T-helper 1 cell treated with Interleukin-12 subunit alpha and Interleukin-12 subunit beta and Interleukin-4 antibody, amounts not matched to agents 30 ng/mL and 1 ng/mL, for 36 hours (primary cell): ENCODE results near the gene EFEMP2. TPM values are rescaled to one million over a fixed set of nuclear protein-coding genes. Genes with fewer than 3 reads are reported as not detected.

Experiments
- intact Hi-C: fragments of 100-400 bp; cut with micrococcal nuclease; formaldehyde crosslinking; loops from one replicate; pipeline ENCODE4 v1.15.1; 2024
- total RNA-seq: library from RNA; stranded (reverse); gene quantifications from 2 replicates; pipeline ENCODE4 v1.2.3, GENCODE V29; 2022

EFEMP2 gene
- total RNA-seq, 1 donor from 2014 or later = 7.2 TPM

- intact Hi-C loops = no loop called here
Observed at GRCh38 chr11:65885808-65886536, 13.4 kb upstream of the EFEMP2 start.

DNA sequence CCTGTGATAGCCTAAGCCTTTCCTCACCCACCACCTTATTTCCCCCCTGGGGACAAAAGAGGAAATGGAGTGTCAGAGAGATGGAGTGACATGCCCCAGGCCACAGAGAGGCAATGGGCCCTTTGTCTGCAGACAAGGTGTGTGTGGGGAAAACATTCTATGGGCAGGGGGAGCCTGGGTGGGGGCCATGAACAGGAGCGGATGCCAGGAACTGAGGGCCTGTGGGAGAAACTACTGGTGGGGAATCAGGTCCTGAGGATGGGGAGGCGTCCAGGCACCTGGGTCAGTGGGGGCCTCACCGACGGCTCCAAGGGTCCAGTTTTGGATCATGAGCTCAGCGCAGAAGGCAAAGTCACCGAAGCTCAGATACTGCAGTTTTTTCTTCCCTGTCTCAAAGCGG, 12.6 kb upstream of the EFEMP2 start:
- intact Hi-C loops = no loop called here

GRCh38 chr11:65884716-65885092, 12.1 kb upstream of the EFEMP2 start:
- intact Hi-C loops = loop anchor here (1.0 kb wide), 3 partner anchors 25 to 138 kb away; no protein-coding TSS in a partner anchor

DNA sequence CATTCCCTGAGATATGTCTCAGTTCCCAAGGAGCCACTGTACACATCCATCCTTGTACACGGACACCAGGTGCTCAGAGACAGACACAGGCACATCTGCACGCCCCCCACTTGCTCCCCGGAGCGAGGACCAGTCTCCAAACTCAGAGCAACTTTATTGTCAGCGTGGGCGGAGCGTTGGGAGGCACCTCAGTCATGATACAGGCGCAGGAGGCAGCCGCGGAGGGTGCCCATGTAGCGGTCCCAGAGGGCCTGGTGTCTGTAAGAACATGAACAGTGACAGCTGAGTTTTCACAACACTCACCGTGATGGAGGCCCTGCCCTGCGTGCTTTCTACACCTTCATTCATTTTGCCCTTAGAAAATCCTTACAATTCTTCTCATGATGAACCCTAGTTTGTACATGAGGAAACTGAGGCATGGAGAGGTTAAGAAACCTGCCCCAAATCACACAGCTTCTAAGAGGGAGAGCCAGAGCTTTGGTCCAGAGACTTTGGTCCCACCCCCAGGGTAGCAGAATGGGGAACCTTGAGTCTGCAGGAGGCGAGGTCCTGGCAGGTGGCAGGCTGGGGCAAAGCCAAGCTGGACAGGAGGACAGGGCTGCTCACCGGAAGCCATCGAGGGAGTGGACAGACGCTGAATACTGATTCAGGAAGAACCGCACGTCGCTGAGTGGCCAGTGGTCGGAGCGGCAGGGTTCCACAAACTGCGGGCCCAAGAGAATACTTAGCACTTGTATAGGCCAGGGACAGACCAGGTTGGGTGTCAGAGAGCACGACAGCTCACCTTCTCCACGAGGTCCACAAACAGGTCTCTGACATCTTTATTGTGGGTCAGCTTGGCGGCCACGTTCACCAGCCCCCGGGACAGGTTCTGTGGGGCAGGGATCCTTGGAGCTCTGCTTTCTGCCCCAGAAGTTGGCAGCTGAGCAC, 11.5 kb upstream of the EFEMP2 start:
- intact Hi-C loops = loop anchor here (1.0 kb wide), 3 partner anchors 25 to 138 kb away; no protein-coding TSS in a partner anchor

DNA sequence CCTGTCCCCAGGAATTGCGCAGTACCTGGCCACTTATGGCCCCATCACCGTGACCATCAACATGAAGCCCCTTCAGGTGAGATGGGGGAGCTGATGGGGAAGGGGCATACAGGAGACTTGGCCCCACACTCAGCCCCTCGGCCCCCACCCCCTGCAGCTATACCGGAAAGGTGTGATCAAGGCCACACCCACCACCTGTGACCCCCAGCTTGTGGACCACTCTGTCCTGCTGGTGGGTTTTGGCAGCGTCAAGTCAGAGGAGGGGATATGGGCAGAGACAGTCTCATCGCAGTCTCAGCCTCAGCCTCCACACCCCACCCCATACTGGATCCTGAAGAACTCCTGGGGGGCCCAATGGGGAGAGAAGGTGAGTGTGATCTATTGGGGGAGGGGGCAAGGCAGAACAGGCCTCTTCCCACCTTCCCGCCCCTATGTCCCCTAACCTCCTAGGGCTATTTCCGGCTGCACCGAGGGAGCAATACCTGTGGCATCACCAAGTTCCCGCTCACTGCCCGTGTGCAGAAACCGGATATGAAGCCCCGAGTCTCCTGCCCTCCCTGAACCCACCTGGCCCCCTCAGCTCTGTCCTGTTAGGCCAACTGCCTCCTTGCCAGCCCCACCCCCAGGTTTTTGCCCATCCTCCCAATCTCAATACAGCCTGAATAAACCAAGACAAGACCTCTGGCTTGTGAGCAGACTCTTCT, 10.6 kb upstream of the EFEMP2 start:
- intact Hi-C loops = no loop called here

DNA sequence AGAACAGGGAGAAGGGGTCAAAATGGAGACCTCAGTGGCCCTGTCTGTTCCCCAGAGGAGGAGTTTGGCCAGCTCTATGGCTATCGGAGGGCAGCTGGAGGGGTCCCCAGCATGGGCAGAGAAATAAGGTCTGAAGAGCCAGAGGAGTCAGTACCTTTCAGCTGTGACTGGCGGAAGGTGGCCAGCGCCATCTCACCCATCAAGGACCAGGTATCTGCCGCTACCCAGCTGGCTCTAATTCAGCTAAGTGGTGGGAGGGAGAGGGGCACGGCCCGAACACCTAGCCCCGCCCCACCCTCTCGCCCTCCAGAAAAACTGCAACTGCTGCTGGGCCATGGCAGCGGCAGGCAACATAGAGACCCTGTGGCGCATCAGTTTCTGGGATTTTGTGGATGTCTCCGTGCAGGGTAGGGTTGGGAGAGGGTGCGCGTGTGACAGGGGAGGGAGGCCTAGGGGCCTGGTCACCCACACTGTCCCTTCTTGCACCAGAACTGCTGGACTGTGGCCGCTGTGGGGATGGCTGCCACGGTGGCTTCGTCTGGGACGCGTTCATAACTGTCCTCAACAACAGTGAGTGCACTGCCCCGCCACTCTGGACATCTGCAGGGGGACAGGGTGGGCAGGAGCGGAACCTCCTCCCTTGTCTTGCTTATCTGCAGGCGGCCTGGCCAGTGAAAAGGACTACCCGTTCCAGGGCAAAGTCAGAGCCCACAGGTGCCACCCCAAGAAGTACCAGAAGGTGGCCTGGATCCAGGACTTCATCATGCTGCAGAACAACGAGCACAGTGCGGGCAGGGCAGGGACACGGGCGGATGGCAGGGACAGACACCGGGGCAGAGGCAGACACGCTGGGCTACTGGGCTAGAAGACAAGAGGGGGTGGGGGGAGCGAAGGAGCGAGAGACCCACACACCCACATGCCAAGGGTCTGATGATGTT, 9.8 kb upstream of the EFEMP2 start:
- intact Hi-C loops = no loop called here

- intact Hi-C loops = no loop called here
Observed at GRCh38 chr11:65880844-65881421, 8.3 kb upstream of the EFEMP2 start.

DNA sequence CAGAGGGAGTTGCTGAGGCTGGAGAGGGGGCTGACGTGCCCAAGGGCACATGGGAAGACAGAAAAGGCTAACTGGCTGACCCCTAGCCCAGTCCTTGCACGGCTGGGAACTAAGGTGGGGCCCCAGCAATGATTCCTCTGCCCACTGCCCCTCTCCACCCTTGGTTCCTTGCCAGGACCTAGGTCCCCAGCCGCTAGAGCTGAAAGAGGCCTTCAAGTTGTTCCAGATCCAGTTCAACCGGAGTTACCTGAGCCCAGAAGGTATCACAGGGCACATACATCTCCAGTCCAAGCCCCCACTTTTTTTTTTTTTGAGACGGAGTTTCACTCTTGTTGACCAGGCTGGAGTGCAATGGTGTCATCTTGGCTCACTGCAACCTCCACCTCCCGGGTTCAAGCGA, 7.4 kb upstream of the EFEMP2 start:
- intact Hi-C loops = no loop called here

DNA sequence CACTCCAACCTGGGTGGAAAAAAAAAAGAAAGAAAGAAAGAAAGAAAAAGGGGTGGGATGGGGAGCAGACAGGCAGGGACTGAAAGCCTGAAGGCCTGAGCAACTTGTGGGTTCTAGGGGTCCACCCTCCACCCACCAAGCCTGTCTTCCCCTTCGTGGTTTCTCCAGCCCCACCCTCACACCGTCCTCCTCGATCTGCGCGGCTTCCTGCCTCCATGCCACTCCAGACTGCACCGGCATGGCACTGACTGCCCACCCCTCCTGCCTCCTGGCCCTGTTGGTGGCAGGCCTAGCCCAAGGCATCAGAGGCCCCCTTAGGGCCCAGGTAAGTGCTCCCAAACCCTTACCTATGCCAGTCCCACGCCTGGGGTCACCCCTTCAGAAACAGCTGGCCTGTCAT, 7.0 kb upstream of the EFEMP2 start, which contains the start of gene CTSW:
Gene CTSW (plus strand): TSS at position 221 of the 400 bp plus-strand sequence. CDS start 18 bp downstream, at position 239.
- intact Hi-C loops = no loop called here

GRCh38 chr11:65873318-65874156, 937 bp upstream of the EFEMP2 start:
- intact Hi-C loops = loop anchor here (1.0 kb wide), 6 partner anchors 13 to 129 kb away; partner anchors contain the start of genes BANF1, C11orf68, CCDC85B and DRAP1

DNA sequence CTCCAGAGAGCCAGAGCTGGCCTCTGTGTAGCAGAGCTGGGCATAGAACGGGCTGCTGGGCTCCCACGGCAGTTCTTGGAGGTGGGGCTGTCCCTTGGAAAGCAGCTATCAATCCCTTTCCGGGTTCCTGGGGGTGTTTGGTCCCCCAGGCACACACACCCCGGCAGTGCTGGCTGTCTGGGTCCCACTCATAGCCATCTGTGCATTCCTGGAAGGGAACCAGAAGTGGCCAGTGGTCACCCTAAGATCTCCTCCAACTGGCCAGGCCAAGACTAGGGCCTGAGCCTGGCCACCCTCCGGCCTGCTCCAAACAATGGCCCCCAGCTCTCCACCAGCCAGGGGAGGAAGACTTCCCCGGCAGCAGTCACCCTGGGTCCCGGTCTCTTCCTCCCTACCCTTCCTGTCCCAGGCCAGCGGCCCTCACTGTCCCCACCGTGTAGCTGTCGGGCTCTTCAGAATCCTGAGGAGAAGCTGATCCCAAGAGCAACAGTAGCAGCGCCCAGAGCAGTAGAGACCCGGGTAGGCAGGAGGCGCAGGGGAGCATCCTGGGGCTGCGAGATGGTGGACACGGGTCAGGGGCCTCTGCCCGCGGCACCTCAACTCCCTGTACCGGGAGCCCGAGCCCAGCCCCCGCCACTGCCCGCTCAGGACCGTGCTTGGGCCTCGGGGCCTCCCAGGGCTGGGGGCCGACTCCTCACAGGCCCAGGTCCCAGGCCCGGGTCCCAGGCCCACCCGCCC, 620 bp downstream of the EFEMP2 start:
- intact Hi-C loops = no loop called here

DNA sequence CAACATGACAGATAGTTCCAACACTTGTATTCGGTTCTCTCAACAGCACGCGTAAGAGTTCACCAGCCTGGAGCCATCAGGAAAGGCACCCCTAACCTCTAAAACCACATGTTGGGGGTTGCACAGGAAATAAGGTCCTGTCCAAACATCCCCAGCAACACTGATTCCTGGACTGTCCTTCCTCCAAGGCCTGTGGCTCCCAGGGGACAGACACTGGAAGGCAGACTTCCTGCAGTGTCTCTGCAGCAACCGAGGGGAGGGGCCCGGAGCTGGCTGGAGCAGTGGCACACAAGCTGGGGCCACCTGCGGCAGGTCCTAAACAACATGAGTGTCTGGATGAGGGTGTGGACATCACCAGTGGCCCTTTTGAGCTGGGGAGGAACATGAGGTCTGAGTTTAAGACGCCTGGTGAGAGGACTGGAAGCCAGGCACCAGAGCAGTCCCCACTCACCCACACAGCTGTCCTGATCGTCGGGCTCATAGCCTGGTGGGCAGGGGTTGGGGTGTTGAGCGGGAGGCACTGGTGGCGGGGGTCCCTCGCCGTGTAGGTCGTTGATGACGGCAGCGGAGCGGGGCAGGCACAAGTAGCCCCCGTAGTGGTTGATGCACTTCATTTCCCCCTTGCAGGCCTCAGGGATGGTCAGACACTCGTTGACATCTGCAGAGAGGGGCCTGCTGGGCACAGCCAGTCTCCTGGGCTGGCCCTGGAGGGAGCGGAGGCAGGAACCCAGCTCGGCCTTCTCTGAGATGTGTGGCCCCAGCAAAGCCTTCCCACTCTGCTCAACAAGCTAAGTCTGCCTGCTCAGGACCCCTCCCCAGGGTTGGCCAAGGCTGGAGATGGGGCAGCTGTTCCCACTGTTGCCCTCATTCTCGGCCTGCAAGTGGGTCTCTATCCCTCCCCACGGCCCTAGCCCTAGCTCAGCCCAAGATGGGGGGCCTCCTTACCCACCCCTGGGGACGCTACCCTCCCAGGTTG, 1.6 kb downstream of the EFEMP2 start:
- intact Hi-C loops = no loop called here

DNA sequence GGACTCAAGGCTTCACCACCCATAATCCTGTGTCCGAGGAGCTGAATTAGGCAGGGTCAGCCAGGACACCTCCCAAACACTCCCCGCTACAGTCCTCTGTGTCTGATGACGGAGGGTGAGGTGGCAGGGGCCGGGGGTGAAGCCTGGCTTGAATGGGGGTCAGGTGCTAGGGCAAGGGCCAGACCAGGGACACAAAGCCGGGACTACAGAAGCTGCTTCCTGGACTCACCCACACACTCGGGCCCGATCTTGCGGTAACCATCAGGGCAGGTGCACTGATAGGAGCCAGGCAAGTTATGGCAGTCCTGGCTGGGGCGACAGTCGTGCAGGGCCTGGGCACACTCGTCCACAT, 2.3 kb downstream of the EFEMP2 start:
- intact Hi-C loops = no loop called here

- intact Hi-C loops = no loop called here
Observed at GRCh38 chr11:65869643-65870306, 2.8 kb downstream of the EFEMP2 start.

- intact Hi-C loops = no loop called here
Observed at GRCh38 chr11:65868907-65869306, 3.7 kb downstream of the EFEMP2 start.

DNA sequence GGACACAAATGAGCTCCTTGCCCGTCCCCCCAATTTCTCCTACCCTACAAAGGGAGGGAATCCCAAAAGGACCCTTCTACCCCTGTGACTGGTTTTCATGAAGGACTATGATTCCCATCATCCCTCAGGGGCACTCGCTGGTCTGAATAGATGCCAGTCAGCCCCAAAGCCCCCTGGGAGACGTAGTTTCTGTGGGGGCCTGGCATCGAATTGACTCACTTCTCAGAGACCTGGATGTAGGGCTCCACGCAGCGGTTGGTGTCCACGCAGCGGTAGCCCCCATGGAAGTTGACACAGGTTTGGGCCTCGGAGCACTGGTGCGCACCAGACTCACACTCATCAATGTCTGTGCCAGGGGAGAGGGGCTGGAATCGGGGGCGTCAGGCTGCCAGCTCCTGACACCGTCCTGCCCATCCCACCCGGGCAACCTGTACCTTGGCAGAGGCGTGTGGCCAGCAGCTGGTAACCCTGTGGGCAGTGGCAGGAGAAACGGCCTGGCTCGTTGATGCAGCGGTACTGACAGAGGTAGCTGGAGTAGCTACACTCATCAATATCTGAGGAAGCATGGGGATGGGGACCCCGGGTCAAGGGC, 4.4 kb downstream of the EFEMP2 start:
- intact Hi-C loops = no loop called here
